H1 (cell line): ENCODE measurements around the gene TFG. TPM values are rescaled to one million over a fixed set of nuclear protein-coding genes. Genes with fewer than 3 reads are reported as not detected.

Experiments
- CHD7 ChIP-seq: fragments of 300-600 bp; sonication (generic); IDR thresholded peaks from 2 replicates; pipeline ENCODE4 v1.7.1; 2012; ENCODE audit warnings: low read length, moderate library complexity, mild to moderate bottlenecking, inconsistent platforms; ENCODE audit not compliant: insufficient replicate concordance
- polyA plus RNA-seq, 7 experiments: library from polyadenylated mRNA; depleted of rRNA in 3 of 7; stranded (reverse) in 5 of 7; unstranded in 2 of 7; fragments of >200 nt in 5 of 7; fragments of 200-250 nt in 2 of 7; gene quantifications; 1 replicate in 5 of 7; 2 replicates in 1 of 7; 4 replicates in 1 of 7; pipeline versions ENCODE4 v1.2.1 to v1.2.3, GENCODE V29; 2011 to 2013; ENCODE audit warnings: missing spikeins in 2 of 7, mixed read lengths in 2 of 7
- total RNA-seq: library from RNA; stranded (reverse); fragmentation: NEBNext Ultra II Directional; extraction: Animal tissue kit (Norgen Biotek cat#: 25700); gene quantifications from 2 replicates; pipeline ENCODE4 v1.2.1, GENCODE V29; 2021

Gene TFG
- total and polyA plus RNA-seq, 2 of the 8 experiments (the other 6 are each of a cell fraction or from before 2014, with no cell fraction given), result 81.9 to 98.4 TPM

GRCh38 chr3:100798012-100798411 is 88.7 kb downstream of the TFG start (continued):
- no peak for TF ChIP-seq CHD7

Other genes with a start within 250 kb of the TFG start
- 12.3 and 12.9 TPM in 2 replicates for gene TMEM45A, start 216.9 kb upstream of the TFG start, total RNA-seq
- gene TMEM45A, start 216.9 kb upstream of the TFG start, polyA plus RNA-seq (2011; rRNA removed), result 6.9 and 14.2 TPM in 2 replicates
- gene ADGRG7, start 99.9 kb upstream of the TFG start, total RNA-seq, result not detected in 2 replicates
- not detected in 2 replicates for gene ADGRG7, start 99.9 kb upstream of the TFG start, polyA plus RNA-seq (2011; rRNA removed)